Pulmonary artery endothelial cell (primary cell): ENCODE results near the gene FAM193A. TPM values are rescaled to one million over a fixed set of nuclear protein-coding genes. Genes with fewer than 3 reads are reported as not detected.
"Not testable (repeated sequence)": the region's sequence is repeated elsewhere in the genome, so short reads cannot be mapped to it uniquely, and the experiment has no call there.

Experiments used
- DNase-seq: peaks from one replicate; pipeline ENCODE4 v3.0.0-alpha.2; 2011; ENCODE audit warnings: low read depth, low spot score
- total RNA-seq: library from RNA; depleted of rRNA; stranded (reverse); fragments of >200 nt; gene quantifications from 2 replicates; pipeline ENCODE4 v1.2.3, GENCODE V29; 2014

The FAM193A gene
- total RNA-seq, 1 donor from 2014 or later, result 7.0 TPM

DNA sequence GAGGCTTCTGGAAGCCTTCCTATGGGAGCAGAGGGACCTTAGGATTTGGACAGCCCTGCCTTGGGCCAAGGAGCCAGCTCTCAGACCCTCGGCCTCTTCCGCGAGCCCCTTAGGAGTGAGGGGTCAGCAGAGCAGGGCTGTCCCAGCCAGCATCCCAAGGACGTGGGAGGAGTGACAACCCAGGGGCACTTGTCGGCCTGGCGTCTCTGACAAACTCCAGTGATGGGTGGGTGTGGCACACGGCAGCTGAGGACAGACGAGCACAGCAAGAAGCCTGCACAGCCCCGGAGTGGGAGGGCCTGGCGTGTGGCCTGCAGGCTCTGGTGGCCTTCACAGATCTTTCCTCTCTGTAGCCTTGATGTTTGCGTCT, 231.2 kb downstream of the FAM193A start:
- DNase-seq, result no peak

DNA sequence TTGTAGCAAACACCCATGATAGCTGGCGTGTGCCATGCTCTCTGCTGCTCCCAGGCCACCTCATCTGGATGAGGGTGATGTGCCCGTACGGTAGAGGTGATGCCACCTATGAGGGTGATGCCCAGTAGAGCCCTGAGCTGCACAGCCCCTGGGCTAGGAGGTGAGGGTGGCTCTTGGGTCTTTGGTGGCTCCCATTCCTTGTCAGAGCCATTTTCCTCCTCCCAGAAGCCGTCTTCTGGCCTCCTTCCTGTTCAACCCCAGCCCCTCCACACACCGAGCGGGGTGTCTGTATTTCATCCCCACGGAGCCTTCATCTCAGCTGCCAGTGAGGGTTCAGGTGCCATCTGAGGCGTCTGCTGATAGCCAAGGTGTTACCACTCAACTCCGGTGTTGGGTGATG, 231.7 kb downstream of the FAM193A start:
- no peak for DNase-seq

DNA sequence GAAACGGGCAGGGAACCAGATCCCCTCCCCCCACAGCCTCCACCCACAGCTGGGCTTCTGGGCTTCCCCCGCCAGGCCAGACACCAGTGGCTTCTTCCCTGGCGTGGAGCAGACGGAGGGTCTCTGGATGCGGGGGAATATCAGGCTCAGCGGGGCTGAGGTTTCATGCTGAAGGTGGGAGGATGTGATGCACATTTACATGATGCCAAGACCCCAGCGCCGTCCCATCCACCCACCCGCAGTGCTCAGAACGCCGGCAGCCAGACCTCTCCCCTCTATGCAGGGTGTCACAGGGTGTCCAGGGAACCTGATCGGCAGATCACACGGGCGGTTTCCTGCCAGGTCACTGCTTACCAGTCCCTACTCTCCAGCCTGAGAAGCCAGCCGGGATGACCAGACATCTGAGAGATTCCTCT, 232.5 kb downstream of the FAM193A start:
- no peak for DNase-seq

DNA sequence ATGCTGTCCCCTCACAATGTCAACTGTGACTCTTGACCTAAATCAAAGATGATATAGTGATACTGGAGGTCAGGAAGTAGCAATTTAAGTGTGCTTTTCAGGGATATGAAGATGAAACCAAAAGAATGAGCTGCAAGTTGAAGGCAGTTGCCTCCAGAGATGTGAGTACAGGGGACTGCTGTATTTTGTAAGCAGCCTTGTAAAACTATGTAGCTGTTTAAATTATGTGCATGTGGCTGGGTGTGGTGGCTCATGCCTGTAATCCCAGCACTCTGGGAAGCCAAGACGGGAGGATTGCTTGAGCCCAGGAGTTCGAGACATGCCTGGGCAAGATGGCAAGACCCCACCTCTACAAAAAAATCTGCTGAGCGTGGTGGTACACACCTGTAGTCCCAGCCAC, 234.8 kb downstream of the FAM193A start:
- DNase-seq, result no peak

DNA sequence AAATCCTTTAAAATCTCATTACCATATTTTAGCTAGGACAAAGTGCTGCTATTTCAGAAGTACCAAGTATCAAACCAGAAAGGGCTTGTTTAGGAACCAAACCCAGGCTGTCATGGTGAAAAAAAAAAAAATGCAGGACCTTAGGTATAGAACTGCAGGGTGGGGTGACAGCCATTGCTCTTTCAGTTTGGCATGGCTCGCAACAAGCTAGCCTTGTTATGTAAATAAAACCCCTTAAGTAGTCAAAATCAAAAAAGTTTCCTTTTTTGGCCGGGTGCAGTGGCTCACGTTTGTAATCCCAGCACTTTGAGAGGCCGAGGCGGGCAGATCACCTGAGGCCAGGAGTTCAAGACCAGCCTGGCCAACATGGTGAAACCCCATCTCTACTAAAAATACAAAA, 244.2 kb downstream of the FAM193A start:
- not testable (repeated sequence) for DNase-seq

DNA sequence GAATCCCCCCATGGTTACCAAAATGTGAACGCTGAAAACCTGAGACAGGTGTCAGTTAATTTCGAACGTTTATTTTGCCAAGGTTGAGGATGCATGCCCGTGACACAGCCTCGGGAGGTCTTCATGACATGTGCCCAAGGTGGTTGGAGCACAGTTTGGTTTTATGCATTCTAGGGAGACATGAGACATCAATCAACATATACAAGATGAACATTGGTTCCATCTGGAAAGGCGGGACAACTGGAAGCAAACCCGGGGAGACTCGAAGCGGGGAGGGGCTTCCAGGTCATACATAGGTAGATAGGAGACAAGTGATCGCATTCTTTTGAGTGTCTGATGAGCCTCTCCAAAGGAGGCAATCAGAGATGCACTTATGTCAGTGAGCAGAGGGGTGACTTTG, 245.5 kb downstream of the FAM193A start:
- no peak for DNase-seq

Other genes with a start within 250 kb of the FAM193A start
- 10.8 and 12.3 TPM in 2 replicates for gene ZFYVE28, start 118.0 kb upstream of the FAM193A start, total RNA-seq
- 0.04 TPM in 1 of 2 replicates, not detected in the other for gene CFAP99, start 117.7 kb upstream of the FAM193A start, total RNA-seq
- 50.8 and 54.3 TPM in 2 replicates for gene RNF4, start 67.5 kb upstream of the FAM193A start, total RNA-seq
- 90.3 and 109 TPM in 2 replicates for gene TNIP2, start 219.7 kb downstream of the FAM193A start, total RNA-seq